ENCODE data around the gene RBM47. TPM values are rescaled to one million over a fixed set of nuclear protein-coding genes. Genes with fewer than 3 reads are reported as not detected.
"Not testable (repeated sequence)": the region's sequence is repeated elsewhere in the genome, so short reads cannot be mapped to it uniquely, and the experiment has no call there.

Gene RBM47
- total and polyA plus RNA-seq, 2 of the 4 experiments (the other 2 are of a cell fraction) = 0.44 to 1.1 TPM

DNA sequence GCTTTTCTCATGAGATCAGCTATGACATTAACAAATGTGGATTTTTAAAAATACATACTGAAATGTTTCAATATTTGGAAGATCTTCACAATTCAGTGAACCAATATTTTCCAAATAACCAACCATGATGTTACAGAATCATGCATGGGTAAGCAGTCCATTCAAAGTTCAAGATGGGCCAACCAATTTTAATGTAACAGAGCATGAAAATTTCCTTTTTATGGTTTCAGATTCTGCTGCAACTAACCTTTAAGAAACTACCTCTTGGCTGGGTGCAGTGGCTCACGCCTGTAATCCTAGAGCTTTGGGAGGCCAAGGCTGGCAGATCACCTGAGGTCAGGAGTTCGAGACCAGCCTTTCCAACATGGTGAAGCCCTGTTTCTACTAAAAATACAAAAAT lies 107.7 kb downstream of the RBM47 start (continued):
- no peak for TF ChIP-seq CHD1 (IDR thresholded peaks at IDR 0.05; ENCODE audit: low read depth, low read length)

DNA sequence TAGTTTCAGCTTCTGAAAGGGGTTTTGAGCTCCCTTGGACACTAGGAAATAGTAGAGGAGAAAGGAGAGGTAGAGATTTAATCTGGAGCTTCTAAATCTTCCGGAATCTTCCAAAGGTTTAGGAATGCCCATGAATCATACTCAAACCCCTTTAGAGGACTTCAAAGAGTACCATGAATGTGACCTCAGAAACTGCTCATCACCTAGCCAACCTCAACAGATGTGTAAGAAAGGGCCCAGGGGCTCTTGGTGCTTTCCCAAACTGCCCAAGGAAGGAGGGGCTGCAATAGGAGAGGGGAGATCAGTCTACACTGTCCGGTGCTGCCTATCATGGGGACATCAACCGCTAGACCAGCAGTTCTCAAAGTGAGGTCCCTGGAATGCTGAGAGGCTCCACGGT lies 109.1 kb downstream of the RBM47 start:
- BruUV-seq (replicated peaks) = no TSS peak
- Histone ChIP-seq H3K18ac (ENCODE audit: low read depth, low read length) (no peak overlapping the region), H3K79me1 (ENCODE audit: low read depth in 1 of 2, low read length in 2 of 2) (no peaks in the 10 kb centered on the region), H2AFZ (replicated peaks; ENCODE audit: low read length, poor library complexity) (no peak overlapping the region), H3K4me1 (ENCODE audit: control insufficient read depth, insufficient read depth, low read length) (peaks cover 4% of the 10 kb centered on the region), H4K91ac (ENCODE audit: insufficient read depth, low read depth, low read length) (no peak overlapping the region), H2BK15ac (ENCODE audit: low read depth, low read length) (no peak overlapping the region), H3K56ac (ENCODE audit: extremely low read depth, insufficient read depth, low read length) (no peak overlapping the region), H3K36me3 (ENCODE audit: control insufficient read depth, insufficient read depth, low read length) (no peaks in the 10 kb centered on the region), H3K27me3 (ENCODE audit: control insufficient read depth, insufficient read depth, low read length) (no peaks in the 10 kb centered on the region), H3K4me3 (ENCODE audit: insufficient read depth, low read depth, low read length) (no peak overlapping the region), H4K5ac (ENCODE audit: low read depth, low read length) (no peak overlapping the region), H3K23ac (ENCODE audit: low read depth, low read length) (no peak overlapping the region), H3K9me1 (ENCODE audit: insufficient read depth, low read length) (no peaks in the 10 kb centered on the region), H3K4me2 (ENCODE audit: low read depth, low read length) (no peak overlapping the region), H3K4ac (ENCODE audit: low read depth, low read length) (no peak overlapping the region), H3K14ac (replicated peaks; ENCODE audit: low read depth, low read length) (no peak overlapping the region), H3K9me3 (ENCODE audit: control insufficient read depth, insufficient read depth, low read length) (no peaks in the 10 kb centered on the region), H2AK5ac (ENCODE audit: low read depth, low read length) (no peak overlapping the region), H2BK20ac (ENCODE audit: low read depth, low read length) (no peak overlapping the region), H3K9ac (ENCODE audit: low read depth, low read length) (no peak overlapping the region), H4K20me1 (ENCODE audit: insufficient read depth, low read length) (no peaks in the 10 kb centered on the region), H2BK5ac (ENCODE audit: low read depth, low read length, poor library complexity, severe bottlenecking) (no peak overlapping the region), H2AK9ac (replicated peaks; ENCODE audit: low read depth, low read length, poor library complexity) (no peak overlapping the region), H4K8ac (ENCODE audit: low read depth in 2 of 2, low read length in 2 of 2) (no peak overlapping the region), H2BK120ac (ENCODE audit: low read depth, low read length) (no peak overlapping the region), H3K27ac (ENCODE audit: insufficient read depth, low read length) (no peak overlapping the region)
- ATAC-seq (ENCODE audit: low read depth) (no peak), DNase-seq (no peak)
- in situ Hi-C loops (cut with MboI; ENCODE audit: low sequenced_read_pairs) = no loop called here
- dilution Hi-C loops (cut with HindIII; ENCODE audit: low sequenced_read_pairs, unreplicated experiment) = no loop called here
- POLR2A ChIA-PET (ENCODE audit: unreplicated experiment) = no interaction called here
- WGBS, 2 experiments (ENCODE audit: extremely low coverage in 2 of 2, insufficient read length in 1 of 2) = no CpG with 5 or more reads among the region's 4 CpGs
- intact Hi-C loops (cut with micrococcal nuclease) = no loop called here
- CTCF ChIA-PET = no interaction called here
- TF ChIP-seq RCOR1 (IDR thresholded peaks at IDR 0.05; ENCODE audit: insufficient replicate concordance, low read length) = no peak
- TF ChIP-seq CTCF (conservative IDR thresholded peaks at IDR 0.05; ENCODE audit: low read depth, low read length) = no peak

GRCh38 chr4:40517081-40517480 lies 112.6 kb downstream of the RBM47 start:
- H2AK5ac ChIP-seq (ENCODE audit: low read depth, low read length); CTCF ChIA-PET; H2BK20ac ChIP-seq (ENCODE audit: low read depth, low read length); H3K36me3 ChIP-seq (ENCODE audit: control insufficient read depth, insufficient read depth, low read length); H3K27ac ChIP-seq (ENCODE audit: insufficient read depth, low read length); POLR2A ChIA-PET (ENCODE audit: unreplicated experiment); H3K4me1 ChIP-seq (ENCODE audit: control insufficient read depth, insufficient read depth, low read length); H3K23ac ChIP-seq (ENCODE audit: low read depth, low read length); DNase-seq; H4K8ac ChIP-seq (ENCODE audit: low read depth in 2 of 2, low read length in 2 of 2); H4K20me1 ChIP-seq (ENCODE audit: insufficient read depth, low read length); H2BK120ac ChIP-seq (ENCODE audit: low read depth, low read length); H3K14ac ChIP-seq (replicated peaks; ENCODE audit: low read depth, low read length); dilution Hi-C loops (cut with HindIII; ENCODE audit: low sequenced_read_pairs, unreplicated experiment); ATAC-seq (ENCODE audit: low read depth); H3K9ac ChIP-seq (ENCODE audit: low read depth, low read length); H3K56ac ChIP-seq (ENCODE audit: extremely low read depth, insufficient read depth, low read length); intact Hi-C loops (cut with micrococcal nuclease); H3K79me1 ChIP-seq (ENCODE audit: low read depth in 1 of 2, low read length in 2 of 2); H4K5ac ChIP-seq (ENCODE audit: low read depth, low read length); H3K4ac ChIP-seq (ENCODE audit: low read depth, low read length); H3K18ac ChIP-seq (ENCODE audit: low read depth, low read length); H3K27me3 ChIP-seq (ENCODE audit: control insufficient read depth, insufficient read depth, low read length); H2BK15ac ChIP-seq (ENCODE audit: low read depth, low read length); in situ Hi-C loops (cut with MboI; ENCODE audit: low sequenced_read_pairs); H2AFZ ChIP-seq (replicated peaks; ENCODE audit: low read length, poor library complexity); H3K4me3 ChIP-seq (ENCODE audit: insufficient read depth, low read depth, low read length); H3K9me1 ChIP-seq (ENCODE audit: insufficient read depth, low read length); H3K9me3 ChIP-seq (ENCODE audit: control insufficient read depth, insufficient read depth, low read length); H3K4me2 ChIP-seq (ENCODE audit: low read depth, low read length); H4K91ac ChIP-seq (ENCODE audit: insufficient read depth, low read depth, low read length); H2BK5ac ChIP-seq (ENCODE audit: low read depth, low read length, poor library complexity, severe bottlenecking); H2AK9ac ChIP-seq (replicated peaks; ENCODE audit: low read depth, low read length, poor library complexity); BruUV-seq (replicated peaks): not testable (repeated sequence)
- whole genome bisulfite sequencing, 2 experiments (ENCODE audit: extremely low coverage in 2 of 2, insufficient read length in 1 of 2) = no CpG with 5 or more reads among the region's 5 CpGs
